ENCODE measurements around the gene RTP3.

DNA sequence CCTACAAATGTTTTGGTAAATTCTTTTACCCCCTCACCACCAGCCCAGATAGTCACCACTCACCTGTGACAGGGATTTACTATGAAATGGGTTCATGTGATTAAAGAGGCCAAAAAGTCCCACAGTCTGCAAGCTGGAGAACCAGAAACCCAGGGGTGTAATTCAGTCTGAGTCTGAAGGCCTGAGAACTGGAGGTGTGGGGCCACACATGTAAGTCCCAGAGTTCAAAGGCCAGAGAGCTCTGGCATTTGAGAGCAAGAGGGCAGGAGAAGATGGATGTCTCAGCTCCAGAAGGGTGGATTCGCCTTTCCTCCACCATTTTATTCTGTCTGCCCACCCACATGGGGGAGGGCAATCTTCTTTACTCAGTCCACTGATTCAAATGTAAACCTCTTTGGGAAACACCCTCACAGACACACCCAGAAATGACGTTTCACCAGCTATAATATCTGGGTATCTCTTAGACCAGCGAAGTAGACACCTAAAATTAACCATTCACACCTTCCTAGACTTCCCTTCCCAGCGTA, 11.9 kb downstream of the RTP3 start:
- TF ChIP-seq, protein P1, sequence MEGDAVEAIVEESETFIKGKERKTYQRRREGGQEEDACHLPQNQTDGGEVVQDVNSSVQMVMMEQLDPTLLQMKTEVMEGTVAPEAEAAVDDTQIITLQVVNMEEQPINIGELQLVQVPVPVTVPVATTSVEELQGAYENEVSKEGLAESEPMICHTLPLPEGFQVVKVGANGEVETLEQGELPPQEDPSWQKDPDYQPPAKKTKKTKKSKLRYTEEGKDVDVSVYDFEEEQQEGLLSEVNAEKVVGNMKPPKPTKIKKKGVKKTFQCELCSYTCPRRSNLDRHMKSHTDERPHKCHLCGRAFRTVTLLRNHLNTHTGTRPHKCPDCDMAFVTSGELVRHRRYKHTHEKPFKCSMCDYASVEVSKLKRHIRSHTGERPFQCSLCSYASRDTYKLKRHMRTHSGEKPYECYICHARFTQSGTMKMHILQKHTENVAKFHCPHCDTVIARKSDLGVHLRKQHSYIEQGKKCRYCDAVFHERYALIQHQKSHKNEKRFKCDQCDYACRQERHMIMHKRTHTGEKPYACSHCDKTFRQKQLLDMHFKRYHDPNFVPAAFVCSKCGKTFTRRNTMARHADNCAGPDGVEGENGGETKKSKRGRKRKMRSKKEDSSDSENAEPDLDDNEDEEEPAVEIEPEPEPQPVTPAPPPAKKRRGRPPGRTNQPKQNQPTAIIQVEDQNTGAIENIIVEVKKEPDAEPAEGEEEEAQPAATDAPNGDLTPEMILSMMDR (IDR thresholded peaks at IDR 0.05): no peak
- TF ChIP-seq EP300 (IDR thresholded peaks at IDR 0.05) (no peak), POLR2AphosphoS5 (IDR thresholded peaks at IDR 0.05) (no peak)

Measured in sigmoid colon (tissue), 4 donors.